Measurements from ENCODE around the gene PAM.

DNA sequence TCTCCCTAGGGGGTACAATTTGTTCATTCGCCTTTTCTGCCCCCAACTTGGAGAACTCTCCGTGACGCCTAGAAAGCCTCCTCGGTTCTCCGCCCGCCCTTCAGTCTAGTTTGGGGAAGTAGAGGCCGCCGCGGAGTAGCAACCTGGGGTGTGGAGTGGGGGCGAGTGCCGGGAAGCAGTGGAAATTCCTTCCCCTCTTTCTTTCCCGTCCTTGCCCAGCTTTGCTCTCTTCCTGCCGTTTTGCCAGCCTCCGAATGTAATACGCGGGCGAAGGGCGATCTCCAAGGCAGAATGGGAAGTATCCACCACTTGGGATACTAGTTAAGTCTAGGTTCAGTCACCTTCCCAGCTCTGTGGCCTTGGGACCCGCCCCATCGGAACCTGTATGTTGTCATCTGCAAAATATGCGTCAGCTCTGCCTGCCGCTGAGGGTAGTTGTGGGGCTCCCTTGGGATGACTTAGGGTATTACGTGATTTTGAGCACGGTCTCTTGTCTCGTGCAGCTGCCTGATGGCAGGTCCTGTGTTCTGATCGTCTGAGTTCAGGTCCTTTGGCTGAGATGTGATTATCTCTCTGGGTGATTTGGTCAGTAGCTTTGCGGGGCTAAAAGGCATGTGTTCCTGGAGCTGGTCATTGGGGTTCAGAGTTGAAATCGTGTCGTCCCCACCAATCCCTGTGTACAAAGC lies 724 bp downstream of the PAM start:
- TF ChIP-seq TAF1 (IDR thresholded peaks at IDR 0.05; ENCODE audit: borderline replicate concordance, insufficient read depth, low read length), result no peak
- no peak for TF ChIP-seq POLR2AphosphoS5 (IDR thresholded peaks at IDR 0.05; ENCODE audit: low read depth, low read length)
- TF ChIP-seq, protein P1, sequence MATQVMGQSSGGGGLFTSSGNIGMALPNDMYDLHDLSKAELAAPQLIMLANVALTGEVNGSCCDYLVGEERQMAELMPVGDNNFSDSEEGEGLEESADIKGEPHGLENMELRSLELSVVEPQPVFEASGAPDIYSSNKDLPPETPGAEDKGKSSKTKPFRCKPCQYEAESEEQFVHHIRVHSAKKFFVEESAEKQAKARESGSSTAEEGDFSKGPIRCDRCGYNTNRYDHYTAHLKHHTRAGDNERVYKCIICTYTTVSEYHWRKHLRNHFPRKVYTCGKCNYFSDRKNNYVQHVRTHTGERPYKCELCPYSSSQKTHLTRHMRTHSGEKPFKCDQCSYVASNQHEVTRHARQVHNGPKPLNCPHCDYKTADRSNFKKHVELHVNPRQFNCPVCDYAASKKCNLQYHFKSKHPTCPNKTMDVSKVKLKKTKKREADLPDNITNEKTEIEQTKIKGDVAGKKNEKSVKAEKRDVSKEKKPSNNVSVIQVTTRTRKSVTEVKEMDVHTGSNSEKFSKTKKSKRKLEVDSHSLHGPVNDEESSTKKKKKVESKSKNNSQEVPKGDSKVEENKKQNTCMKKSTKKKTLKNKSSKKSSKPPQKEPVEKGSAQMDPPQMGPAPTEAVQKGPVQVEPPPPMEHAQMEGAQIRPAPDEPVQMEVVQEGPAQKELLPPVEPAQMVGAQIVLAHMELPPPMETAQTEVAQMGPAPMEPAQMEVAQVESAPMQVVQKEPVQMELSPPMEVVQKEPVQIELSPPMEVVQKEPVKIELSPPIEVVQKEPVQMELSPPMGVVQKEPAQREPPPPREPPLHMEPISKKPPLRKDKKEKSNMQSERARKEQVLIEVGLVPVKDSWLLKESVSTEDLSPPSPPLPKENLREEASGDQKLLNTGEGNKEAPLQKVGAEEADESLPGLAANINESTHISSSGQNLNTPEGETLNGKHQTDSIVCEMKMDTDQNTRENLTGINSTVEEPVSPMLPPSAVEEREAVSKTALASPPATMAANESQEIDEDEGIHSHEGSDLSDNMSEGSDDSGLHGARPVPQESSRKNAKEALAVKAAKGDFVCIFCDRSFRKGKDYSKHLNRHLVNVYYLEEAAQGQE (IDR thresholded peaks at IDR 0.05; ENCODE audit: insufficient read depth in 1 of 2, low read depth in 2 of 2, low read length in 2 of 2), result no peak
- no peak for TF ChIP-seq SIN3A (IDR thresholded peaks at IDR 0.05; ENCODE audit: borderline replicate concordance, insufficient read depth, low read length)

Data from PFSK-1 (cell line).